Lower leg skin (tissue), 3 donors: ENCODE data around the gene NPC1L1.

ENCODE experiments used
- POLR2A ChIP-seq, 2 donors: fragments of 450-650 bp; IDR thresholded peaks; one replicate each; pipeline ENCODE4 v1.6.1; 2016 to 2017; ENCODE audit warnings: antibody characterized with exemption in 2 of 2, mild to moderate bottlenecking in 1 of 2, moderate library complexity in 1 of 2
- TF ChIP-seq, protein P1 (sequence below), 3 donors: fragments of 450-650 bp; IDR thresholded peaks; one replicate each; pipeline ENCODE4 v1.5.1; 2016; ENCODE audit warnings: antibody characterized with exemption in 3 of 3, mild to moderate bottlenecking in 3 of 3, moderate library complexity in 2 of 3

DNA sequence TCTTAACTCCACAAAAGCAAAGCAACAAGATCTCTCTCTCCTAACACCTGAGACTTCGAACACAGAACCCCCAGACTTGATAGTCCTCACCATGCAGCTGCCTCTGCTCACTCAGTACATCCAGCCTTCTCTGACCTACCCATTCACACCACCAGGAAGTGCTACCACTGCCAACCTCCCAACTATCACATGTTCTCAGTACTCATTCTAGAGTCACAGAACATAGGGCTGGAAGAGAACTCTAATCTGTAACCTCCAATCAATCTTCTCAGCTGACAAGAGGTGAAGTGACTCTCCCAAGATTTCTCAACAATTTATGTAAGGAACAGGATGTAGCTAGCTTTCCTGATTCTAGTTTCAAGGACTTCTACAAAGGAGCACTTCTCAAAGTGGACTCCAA is 54.4 kb downstream of the NPC1L1 start:
- TF ChIP-seq, protein P1, sequence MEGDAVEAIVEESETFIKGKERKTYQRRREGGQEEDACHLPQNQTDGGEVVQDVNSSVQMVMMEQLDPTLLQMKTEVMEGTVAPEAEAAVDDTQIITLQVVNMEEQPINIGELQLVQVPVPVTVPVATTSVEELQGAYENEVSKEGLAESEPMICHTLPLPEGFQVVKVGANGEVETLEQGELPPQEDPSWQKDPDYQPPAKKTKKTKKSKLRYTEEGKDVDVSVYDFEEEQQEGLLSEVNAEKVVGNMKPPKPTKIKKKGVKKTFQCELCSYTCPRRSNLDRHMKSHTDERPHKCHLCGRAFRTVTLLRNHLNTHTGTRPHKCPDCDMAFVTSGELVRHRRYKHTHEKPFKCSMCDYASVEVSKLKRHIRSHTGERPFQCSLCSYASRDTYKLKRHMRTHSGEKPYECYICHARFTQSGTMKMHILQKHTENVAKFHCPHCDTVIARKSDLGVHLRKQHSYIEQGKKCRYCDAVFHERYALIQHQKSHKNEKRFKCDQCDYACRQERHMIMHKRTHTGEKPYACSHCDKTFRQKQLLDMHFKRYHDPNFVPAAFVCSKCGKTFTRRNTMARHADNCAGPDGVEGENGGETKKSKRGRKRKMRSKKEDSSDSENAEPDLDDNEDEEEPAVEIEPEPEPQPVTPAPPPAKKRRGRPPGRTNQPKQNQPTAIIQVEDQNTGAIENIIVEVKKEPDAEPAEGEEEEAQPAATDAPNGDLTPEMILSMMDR (IDR thresholded peaks at IDR 0.05), result no peak
- TF ChIP-seq POLR2A (IDR thresholded peaks at IDR 0.05), result no peak
